OCI-LY1 (cell line): Measurements from ENCODE around the gene OLFM1.

Experiments
- CTCF ChIP-seq: fragments of 200-600 bp; sonication (generic), shearing (Covaris generic); IDR thresholded peaks from 2 replicates; pipeline ENCODE4 v1.5.1; 2017; ENCODE audit warnings: mild to moderate bottlenecking, antibody characterized with exemption, low read length, moderate library complexity, mixed read lengths
- EZH2 ChIP-seq: fragments of 200-600 bp; sonication (generic), shearing (Covaris generic); IDR thresholded peaks from 2 replicates; pipeline ENCODE4 v1.8.0; 2017; ENCODE audit warnings: borderline replicate concordance, mixed run types, mild to moderate bottlenecking, antibody characterized with exemption, low read length, moderate library complexity, mixed read lengths

- TF ChIP-seq EZH2 (no peak), CTCF (no peak)
Measured at GRCh38 chr9:135081731-135082130, 5.7 kb upstream of the OLFM1 start.
